T-cell (primary cell): ENCODE data around the gene BANK1. TPM values are rescaled to one million over a fixed set of nuclear protein-coding genes. Genes with fewer than 3 reads are reported as not detected.

Experiments used
- ATAC-seq, 4 experiments: fragments of 200-7000 bp in 3 of 4; fragments of 150-1000 bp in 1 of 4; cut with Tn5 transposase; replicated peaks in 1 of 4; 1 replicate in 3 of 4; 2 replicates in 1 of 4; pipeline ENCODE4 v1.10.0; 2021; ENCODE audit warnings: moderate library complexity in 3 of 4, mild to moderate bottlenecking in 2 of 4, moderate number of reproducible peaks in 1 of 4
- CTCF ChIA-PET, 2 donors: fragments of 300-600 bp; sonication (Branson Sonifier 250); formaldehyde crosslinking; loops; one replicate each; lab custom pipeline; 2022; ENCODE audit warnings: antibody characterized with exemption in 2 of 2; lab: Charles Lee
- POLR2A ChIA-PET, 2 donors: fragments of 300-600 bp; sonication (Branson Sonifier 250); formaldehyde crosslinking; loops; one replicate each; lab custom pipeline; 2022; ENCODE audit warnings: antibody characterized with exemption in 2 of 2; lab: Charles Lee
- DNase-seq, 35 experiments: peaks; one replicate each; pipeline versions ENCODE4 v3.0.0 to v3.0.0-alpha.2; 2013 to 2023
- H3K27ac ChIP-seq: one replicate; pipeline ENCODE4 v1.5.1; 2013; ENCODE audit warnings: low read length
- H3K27me3 ChIP-seq, 2 experiments: replicated peaks in 1 of 2; 1 replicate in 1 of 2; 2 replicates in 1 of 2; pipeline versions ENCODE4 v1.6.1 to v1.7.0; 2013; ENCODE audit warnings: low read length in 1 of 2, mixed read lengths in 1 of 2; ENCODE audit not compliant: control insufficient read depth in 2 of 2, insufficient read depth in 2 of 2; ENCODE audit errors: extremely low read depth in 1 of 2
- H3K36me3 ChIP-seq, 2 donors: 1 replicate in 1 of 2; 2 replicates in 1 of 2; pipeline versions ENCODE4 v1.6.1 to v1.7.0; 2013; ENCODE audit warnings: low read length in 1 of 2; ENCODE audit not compliant: control insufficient read depth in 2 of 2, insufficient read depth in 1 of 2; ENCODE audit errors: extremely low read depth in 1 of 2
- H3K4me1 ChIP-seq, 2 experiments: 1 replicate in 1 of 2; 2 replicates in 1 of 2; pipeline versions ENCODE4 v1.6.1 to v1.7.0; 2013; ENCODE audit warnings: low read length in 2 of 2, mixed read lengths in 1 of 2; ENCODE audit not compliant: insufficient read depth in 2 of 2, control insufficient read depth in 1 of 2; ENCODE audit errors: extremely low read depth in 1 of 2
- H3K4me3 ChIP-seq, 2 donors: 1 replicate in 1 of 2; 2 replicates in 1 of 2; pipeline versions ENCODE4 v1.5.1 to v1.7.0; 2013; ENCODE audit warnings: mild to moderate bottlenecking in 2 of 2, low read length in 1 of 2, moderate library complexity in 1 of 2; ENCODE audit not compliant: control insufficient read depth in 1 of 2; ENCODE audit errors: extremely low read depth in 1 of 2
- H3K9me3 ChIP-seq: 2 replicates; pipeline ENCODE4 v1.7.0; 2013
- H3K27ac Mint-ChIP-seq, 2 donors: one replicate each; pipeline ENCODE4 v1.8.0; 2020 to 2021; ENCODE audit warnings: mild to moderate bottlenecking in 2 of 2, mixed read lengths in 2 of 2
- H3K27me3 Mint-ChIP-seq, 2 donors: one replicate each; pipeline ENCODE4 v1.8.0; 2021 to 2022; ENCODE audit warnings: mixed read lengths in 2 of 2
- H3K36me3 Mint-ChIP-seq: one replicate; pipeline ENCODE4 v1.8.0; 2021; ENCODE audit warnings: mixed read lengths
- H3K4me1 Mint-ChIP-seq, 3 donors: one replicate each; pipeline ENCODE4 v1.8.0; 2020 to 2022; ENCODE audit warnings: mixed read lengths in 3 of 3, mild to moderate bottlenecking in 1 of 3
- H3K4me3 Mint-ChIP-seq, 3 donors: one replicate each; pipeline ENCODE4 v1.8.0; 2020 to 2022; ENCODE audit warnings: mild to moderate bottlenecking in 3 of 3, mixed read lengths in 3 of 3, moderate library complexity in 3 of 3
- H3K9me3 Mint-ChIP-seq, 3 donors: one replicate each; pipeline ENCODE4 v1.8.0; 2020 to 2022; ENCODE audit warnings: mixed read lengths in 3 of 3
- total RNA-seq, 35 experiments: library from RNA in 6 of 35; stranded (reverse) in 6 of 35; fragments of 120-200 nt in 1 of 35; gene quantifications; one replicate each; pipeline versions ENCODE4 v1.2.1 to v1.2.4 and lab custom pipeline; 2013 to 2026

BANK1 gene
- total RNA-seq, 5 donors from 2014 or later (not counting 1 experiment from before 2014, with no cell fraction given): 2.5 to 10.9 (median 3.5) TPM

GRCh38 chr4:102120846-102121245 is 330.3 kb downstream of the BANK1 start:
- no peaks in the 10 kb centered on the region for H3K27me3 ChIP-seq
- no peaks in the 10 kb centered on the region for H3K9me3 ChIP-seq
- ATAC-seq: no peak
- Mint-ChIP-seq H3K9me3 (peaks cover 8 to 21% (median 20%) of the 10 kb centered on the region in 3 donors), H3K4me1 (no peaks in the 10 kb centered on the region), H3K27ac (no peak overlapping the region), H3K4me3 (no peak overlapping the region), H3K36me3 (no peaks in the 10 kb centered on the region), H3K27me3 (peaks cover 2 to 6% of the 10 kb centered on the region in 2 donors)
- ChIA-PET CTCF (interaction anchor here in 1 of 2 donors (0.7 kb wide), 1 partner anchor 166 kb away, joined by 3 read pairs; no protein-coding TSS in a partner anchor), POLR2A (no interaction called here)
- no peak for DNase-seq
- H3K4me3 ChIP-seq: no peak overlapping the region
- H3K27ac ChIP-seq: no peak overlapping the region
- H3K4me1 ChIP-seq: no peaks in the 10 kb centered on the region
- no peaks in the 10 kb centered on the region for H3K36me3 ChIP-seq
